Measurements from ENCODE around the gene ATIC.

Gene ATIC

GRCh38 chr2:215361876-215362561, 50.2 kb downstream of the ATIC start:
- DNase-seq: no peak

- no peak for DNase-seq
Measured at GRCh38 chr2:215362562-215362904, 50.7 kb downstream of the ATIC start.

DNA sequence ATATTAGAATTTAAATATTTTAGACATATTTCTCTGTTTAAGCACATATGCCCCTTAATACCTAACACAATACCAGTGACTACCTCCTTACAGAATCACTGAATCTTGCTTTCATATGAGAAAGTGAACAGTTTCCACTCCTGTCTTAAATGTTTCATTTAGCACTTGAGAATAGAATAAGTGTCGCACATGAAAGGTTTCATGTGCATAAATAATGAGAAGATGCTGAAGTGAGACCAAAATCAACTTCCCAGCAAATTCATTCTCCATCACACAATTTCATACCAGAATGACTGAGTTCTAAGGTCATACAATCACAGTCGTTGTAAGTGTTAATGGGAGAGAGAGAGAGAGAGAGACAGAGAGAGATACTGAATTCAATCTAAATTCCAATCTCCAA, 51.2 kb downstream of the ATIC start:
- no peak for DNase-seq

DNA sequence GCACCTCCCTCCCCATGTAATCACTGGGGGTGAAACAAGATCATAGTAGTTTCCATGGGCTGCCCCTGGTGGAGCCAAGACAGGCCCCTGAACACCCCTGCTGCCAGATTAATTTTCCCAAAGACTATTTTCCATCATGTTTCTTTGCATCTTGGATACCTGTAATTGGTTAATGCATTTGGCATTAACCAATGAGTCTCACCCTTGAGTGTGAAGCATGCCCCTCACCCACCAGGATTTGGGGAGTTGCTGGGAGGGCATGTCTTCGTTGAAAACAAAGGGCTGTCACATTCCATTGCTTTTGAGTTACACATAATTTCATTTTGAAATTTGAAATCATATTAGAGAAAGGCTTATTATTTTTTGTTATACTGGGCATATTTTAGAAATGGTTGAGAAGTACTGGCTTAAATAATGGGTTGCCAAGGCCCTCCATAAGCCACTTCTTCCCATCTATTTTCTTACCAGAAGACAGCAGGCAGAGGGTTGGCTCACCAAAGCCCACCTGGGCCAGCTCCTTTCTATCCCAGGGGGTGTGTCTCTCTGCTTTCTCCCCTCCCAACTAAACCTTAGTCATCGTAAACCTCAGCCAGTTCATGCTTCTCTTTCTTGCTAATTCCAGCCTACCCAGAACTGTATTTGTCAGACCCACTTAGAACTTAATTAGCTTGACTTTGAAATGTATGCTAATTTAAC, 51.8 kb downstream of the ATIC start:
- DNase-seq: no peak

- DNase-seq: no peak
Measured at GRCh38 chr2:215364157-215365155, 52.6 kb downstream of the ATIC start.

DNA sequence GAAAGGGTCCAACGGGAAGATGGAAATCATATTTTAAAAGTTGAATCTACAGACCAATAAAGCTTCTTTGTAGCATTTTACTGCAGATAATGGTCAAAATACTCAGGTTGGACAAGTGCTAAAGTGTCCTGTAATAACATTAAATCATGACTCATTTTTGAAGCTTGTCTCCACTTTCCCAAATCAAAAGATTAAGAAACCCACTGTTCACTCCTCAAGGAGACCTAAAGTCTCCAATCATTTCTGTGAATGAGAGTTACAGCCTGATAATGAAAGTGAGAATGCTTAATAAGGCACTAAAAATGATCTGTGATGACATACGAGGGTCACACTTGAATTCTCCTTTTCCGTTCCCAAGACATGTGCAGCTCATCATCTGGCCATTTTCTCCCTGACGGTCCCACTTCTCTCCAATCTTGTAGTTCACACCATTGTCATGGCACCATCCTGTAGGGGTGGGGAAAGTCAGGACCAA, 53.4 kb downstream of the ATIC start:
- DNase-seq: no peak

DNA sequence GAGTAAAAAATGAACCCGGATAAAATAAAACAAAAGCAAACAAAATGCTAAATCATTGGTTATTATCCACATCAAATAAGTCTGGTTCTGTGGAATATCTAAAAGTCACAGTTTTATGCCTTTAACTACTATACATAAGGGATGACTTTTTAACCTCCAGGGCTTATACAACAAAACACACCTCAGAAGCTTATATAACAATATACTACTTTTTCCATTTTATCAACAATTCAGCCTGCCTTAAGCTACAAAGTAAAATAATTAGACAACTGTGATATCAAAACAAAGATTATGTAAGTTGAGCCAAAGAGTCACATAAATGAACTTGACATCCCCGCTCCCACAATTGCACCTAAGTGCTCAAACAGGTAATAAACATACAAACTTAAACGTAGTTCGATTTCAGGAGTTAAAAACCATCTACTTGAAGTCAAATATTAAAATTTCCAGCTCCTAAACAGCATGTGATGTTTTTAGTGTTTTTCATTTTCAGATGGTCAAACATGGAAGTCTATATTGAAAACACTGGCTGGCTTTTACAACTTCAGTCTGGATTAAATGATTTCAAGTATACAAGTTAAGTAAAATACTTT, 54.7 kb downstream of the ATIC start:
- DNase-seq: no peak

DNA sequence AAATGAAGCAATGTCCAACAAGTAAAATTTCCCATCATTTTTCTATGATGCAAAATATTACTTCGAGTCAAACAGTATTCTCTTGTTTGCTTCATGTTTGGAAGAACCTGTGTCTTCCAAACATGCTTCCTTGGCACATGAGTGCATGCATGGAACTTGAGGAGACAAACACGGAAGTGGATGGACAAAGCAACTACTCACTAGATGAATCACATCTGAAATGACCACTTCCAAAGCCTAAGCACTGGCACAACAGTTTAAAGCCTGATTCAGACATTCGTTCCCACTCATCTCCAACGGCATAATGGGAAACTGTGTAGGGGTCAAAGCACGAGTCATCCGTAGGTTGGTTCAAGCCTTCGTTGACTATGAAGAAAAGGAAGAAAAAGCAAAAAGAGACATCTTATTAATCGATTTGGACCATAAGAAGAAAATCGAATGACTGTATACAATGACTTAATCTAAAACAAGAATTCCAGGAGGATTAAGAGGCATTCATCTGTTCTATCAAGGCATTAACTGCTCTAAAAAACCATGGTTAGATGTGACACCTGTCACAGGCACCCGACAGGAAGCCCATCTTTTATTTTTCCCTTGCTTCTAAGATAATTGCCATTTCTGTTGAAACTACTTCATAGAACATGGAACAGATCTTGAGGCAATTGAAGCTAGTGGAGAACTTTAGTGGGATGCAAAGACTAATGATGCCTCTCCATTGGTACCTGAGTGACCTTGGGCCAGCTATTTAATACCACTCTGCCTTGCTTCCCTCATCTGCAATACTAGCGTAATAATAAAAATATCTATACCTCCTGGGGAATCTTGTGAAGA, 56.0 kb downstream of the ATIC start:
- DNase-seq: no peak

DNA sequence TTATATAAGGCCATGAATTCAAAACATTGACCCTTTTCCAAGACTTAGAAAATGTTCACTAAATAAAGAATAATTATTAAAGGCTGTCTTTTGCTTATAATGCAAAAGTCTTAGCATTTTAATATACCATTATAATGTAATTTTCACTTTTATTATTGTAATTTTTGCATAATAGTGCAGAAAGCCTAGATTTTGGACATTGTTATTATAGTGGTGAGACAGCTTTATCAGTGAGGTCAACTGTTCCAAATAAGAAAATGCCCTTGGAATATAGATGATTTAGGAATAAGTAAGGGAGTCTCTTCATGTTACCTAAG, 56.6 kb downstream of the ATIC start:
- no peak for DNase-seq

DNA sequence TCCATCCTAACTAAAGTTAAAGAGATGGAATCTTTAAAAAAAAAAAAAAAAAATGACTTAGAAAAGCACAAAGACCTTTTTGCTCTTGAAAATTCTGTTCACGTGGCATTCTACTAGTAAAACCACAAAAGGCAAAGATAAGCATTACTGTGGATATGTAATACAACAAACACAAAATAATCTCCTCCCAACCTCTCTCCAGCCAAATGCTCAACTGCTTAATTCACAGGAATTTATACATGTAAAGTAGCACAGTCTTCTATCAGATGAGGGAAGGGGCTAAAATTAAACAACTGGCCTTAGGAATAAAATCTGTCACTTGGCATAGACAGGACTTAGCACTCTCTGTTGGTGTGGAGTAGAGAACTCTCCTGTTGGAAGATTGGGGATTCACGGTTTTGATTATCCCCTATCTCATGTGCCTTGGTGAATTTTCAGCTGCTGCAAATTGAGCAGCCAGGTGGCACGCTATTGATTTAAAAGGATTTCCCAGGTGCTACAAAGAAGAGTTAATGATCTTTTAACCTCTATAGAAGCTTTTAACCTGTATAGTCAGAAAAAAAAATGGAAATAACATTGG, 57.4 kb downstream of the ATIC start:
- DNase-seq: no peak

DNA sequence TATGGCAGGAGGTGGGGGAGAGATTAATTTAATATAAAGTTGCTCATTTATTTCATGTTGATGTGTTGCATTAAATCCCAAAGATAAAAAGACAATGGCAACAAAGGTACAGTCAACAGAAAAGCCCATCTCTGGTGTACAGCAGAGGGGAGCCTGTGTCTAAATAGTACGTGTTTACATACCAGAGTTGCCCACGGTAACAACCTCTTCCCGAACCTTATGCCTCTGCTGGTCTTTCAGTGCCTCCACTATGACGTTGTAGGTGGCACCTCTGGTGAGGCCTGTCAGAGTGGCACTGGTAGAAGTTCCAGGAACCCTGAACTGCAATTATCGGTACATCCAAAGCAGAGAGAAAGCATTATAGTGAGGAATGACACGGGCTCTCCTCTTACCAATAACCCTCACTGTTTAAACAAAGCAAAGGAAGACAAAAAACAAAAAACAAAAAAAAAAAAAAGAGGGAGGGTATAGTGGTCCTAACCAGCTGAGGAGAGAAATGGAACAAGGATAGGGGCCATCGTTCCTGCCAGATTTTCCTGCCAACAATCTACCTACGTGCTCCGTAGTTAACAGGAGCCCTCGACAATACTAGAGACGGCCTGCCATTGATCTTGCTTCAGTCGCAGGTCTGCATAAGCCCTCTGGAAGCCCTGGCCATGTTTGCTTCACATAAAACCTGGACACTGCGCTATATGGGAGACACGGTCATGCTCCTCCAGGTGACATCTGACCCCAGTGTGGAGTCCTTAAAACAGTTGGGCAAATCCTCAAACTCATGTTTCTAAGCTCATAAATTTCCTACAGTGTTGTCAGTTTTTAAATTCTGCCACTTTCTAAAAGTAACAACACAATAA, 58.5 kb downstream of the ATIC start:
- DNase-seq: no peak

GRCh38 chr2:215371915-215372897, 60.3 kb downstream of the ATIC start:
- no peak for DNase-seq

GRCh38 chr2:215372968-215373649, 61.2 kb downstream of the ATIC start:
- DNase-seq: no peak

DNA sequence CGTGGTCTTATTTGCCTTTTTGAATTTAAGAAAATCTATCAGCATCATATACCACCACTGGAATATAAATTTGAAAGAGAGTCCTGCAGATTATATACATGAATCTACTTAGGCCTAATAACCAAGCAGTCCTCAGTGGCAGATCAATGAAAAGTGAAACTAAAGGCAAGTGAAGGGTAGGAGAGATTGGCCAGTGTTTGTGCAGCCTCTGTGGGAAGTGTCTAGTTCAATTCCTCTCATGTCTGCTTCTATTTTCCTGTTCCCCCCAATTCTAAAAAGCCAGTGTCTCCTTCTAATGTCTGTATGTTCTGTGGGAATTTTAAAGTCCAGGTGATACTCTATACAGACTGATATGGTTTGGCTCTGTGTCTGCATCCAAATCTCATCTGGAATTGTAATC, 62.1 kb downstream of the ATIC start:
- no peak for DNase-seq

- DNase-seq: no peak
Measured at GRCh38 chr2:215374642-215375466, 63.0 kb downstream of the ATIC start.

- no peak for DNase-seq
Measured at GRCh38 chr2:215375467-215375830, 63.6 kb downstream of the ATIC start.

- no peak for DNase-seq
Measured at GRCh38 chr2:215376103-215376780, 64.4 kb downstream of the ATIC start.

DNA sequence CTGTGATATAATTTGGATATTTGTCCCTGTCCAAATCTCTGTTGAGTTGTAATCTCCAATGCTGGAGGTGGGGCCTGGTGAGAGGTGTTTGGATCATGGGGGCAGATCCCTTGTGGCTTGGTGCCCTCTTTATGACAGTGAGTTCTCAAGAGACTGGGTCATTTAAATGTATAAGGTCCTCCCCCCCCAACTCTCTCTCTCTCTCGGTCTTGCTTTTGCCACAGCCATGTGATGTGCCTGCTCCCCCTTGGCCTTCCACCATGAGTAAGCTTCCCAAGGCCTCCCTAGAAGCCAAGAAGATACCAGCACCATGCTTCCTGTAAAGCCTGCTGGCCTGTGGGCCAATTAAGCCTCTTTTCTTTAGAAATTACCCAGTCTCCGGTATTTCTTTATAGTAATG, 65.4 kb downstream of the ATIC start:
- no peak for DNase-seq
